Stimulated activated CD8-positive, alpha-beta memory T cell treated with anti-CD3 and anti-CD28 coated beads, Interleukin-2, amount 100 ng/mL, for 1 hour (primary cell): Measurements from ENCODE around the gene SPIN1.
"Not testable (repeated sequence)": the region's sequence is repeated elsewhere in the genome, so short reads cannot be mapped to it uniquely, and the experiment has no call there.

ENCODE experiments used
- DNase-seq, 2 donors: peaks; one replicate each; pipeline ENCODE4 v3.0.0-alpha.2; 2020; ENCODE audit warnings: low read depth in 2 of 2

The SPIN1 gene

DNA sequence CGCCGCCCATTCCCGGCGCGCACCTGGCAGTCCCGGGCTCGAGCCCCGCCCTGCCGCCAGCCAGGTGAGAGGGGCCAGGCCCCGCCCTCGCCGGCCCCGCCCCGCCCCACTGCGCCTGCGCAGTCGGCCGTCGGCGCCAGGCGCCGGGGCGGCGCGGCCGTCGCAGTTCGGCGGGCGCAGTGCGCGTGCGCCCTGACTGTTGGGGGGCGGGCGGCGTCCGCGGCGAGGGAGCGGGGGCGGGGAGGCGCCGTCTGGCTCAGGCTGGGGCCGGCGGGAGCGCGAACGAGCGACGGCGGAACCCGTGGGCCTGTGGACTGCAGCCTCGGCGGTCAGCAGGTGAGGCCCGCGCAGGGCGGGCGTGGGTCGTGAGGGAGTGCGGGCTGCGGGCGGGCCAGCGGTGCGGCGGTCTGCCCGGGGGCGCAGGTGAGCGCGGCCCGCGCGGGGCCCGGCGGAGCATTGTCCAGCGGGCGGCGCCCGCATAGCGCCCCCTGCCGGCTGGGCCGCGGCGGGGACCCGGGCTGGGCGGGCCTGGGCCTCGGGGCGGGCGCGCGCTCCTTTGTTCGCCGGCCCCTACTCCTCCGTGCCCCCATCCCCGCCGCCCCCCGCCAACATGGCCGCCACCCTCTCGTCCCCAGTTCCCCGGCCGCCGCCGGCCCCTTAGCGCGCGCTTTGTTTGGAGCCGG is at the start of gene SPIN1:
TSS of gene SPIN1 (plus strand) at position 242 of the 683 bp plus-strand sequence. CDS start 38,096 bp downstream, outside the sequence.
- peak; percentile 72 to 81 for DNase-seq

DNA sequence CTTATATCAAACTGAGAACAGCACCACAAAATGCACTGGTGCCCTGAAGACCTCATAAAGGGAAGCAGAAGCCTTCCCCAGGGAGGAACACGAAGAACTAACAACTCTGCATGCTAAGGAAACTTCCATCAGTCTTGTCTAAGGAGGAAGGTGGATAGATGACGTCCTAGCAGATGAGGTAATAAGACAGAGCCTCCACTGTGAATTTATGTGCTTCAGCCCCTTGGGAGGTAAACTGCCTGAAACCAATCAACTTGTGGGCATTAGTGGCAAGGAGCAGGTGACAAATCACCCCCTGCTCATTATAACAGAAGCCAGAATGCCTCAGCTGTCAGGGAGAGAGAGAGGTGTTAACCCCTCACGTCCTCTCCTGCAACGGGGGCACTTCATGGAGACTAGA is 48.9 kb upstream of the SPIN1 start:
- DNase-seq: no peak

DNA sequence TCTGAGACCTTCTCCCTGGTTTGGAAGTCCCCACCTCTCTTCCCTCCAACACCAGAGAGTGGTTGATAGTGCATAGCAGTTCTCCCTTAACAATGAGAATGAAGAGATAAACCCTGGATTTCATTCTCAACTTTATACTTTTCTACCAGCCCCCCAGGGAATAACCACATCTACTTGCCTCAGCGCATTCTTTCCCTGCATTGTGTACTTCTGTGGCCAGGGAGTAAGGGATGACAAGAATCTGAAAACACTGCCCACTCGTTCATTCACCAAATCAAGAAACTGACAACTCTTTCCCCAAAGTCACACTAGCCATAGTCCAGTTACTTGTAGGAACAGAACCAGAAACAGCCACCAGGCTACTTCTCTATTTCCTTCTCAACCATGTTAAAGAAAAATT is 46.0 kb upstream of the SPIN1 start:
- DNase-seq: no peak

DNA sequence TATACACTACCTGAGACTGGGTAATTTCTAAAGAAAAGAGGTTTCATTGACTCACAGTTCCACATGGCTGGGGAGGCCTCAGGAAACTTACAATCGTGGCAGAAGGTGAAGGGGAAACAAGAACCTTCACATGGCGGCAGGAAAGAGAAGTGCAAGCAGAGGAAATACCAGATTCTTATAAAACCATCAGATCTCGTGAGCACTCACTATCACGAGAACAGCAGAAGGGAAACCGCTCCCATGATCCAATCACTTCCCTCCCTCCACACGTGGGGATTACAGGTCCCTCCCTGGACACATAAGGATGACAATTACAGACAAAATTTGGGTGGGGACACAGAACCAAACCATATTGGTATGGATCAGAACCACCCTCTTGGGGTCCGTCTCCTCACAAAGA is 44.2 kb upstream of the SPIN1 start:
- DNase-seq: no peak

DNA sequence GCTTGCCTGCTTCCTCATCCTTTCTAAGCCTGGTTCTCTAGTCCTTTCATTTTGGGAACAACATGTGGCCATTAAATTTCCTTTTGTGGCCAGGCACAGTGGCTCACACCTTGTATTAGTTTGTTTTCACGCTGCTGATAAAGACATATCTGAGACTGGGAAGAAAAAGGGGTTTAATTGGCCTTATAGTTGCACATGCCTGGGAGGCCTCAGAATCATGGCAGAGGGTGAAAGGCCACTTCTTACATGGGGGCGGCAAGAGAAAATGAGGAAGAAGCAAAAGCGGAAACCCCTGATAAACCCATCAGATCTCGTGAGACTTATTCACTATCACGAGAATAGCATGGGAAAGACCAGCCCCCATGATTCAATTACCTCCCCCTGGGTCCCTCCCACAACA is 37.9 kb upstream of the SPIN1 start:
- DNase-seq: not testable (repeated sequence)

DNA sequence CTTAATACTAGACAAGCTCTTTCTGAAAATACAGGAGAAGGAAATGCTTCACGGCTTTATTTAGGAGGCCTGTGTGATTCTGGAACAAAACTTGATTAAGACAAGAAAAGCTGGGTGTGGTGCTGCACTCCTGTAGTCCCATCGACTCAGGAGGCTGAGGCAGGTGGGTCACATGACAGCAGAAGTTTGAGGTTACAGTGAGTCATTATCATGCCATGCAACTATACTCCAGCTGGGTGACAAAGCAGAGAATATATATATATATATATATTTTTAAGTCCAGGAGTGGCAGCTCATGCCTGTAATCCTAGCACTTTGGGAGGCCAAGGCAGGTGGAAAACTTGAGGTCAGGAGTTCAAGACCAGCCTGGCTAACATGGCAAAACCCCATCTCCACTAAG is 33.1 kb upstream of the SPIN1 start:
- no peak for DNase-seq

DNA sequence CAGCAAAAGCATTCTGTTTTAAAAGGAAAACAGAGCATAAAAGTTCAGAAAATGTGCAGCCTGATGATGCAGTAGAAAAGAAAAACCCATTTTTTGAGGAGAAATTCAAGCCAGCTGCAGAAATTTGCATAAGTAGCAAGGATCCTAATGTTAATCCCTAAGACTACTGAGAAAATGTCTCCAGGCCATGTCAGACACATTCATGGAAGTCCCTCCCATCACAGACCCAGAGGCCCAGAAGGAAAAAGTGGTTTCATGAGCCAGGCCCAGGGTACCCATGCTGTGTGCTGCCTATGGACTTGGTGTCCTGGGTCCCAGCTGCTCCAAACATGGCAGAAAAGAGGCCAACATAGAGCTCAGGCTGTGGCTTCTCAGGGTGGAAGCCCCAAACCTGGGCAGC is 31.0 kb upstream of the SPIN1 start:
- DNase-seq: not testable (repeated sequence)

DNA sequence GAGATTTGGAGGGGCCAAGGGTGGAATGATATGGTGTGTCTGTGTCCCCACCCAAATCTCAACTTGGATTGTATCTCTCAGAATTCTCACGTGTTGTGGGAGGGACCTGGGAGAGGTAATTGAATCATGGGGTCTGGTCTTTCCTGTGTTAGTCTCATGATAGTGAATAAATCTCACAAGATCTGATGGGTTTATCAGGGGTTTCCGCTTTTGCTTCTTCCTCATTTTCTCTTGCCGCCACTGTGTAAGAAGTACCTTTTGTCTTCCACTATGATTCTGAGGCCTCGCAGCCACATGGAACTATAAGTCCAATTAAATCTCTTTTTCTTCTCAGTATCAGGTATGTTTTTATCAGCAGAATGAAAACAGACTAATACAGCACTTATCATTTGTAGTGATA is 29.5 kb upstream of the SPIN1 start:
- no peak for DNase-seq

DNA sequence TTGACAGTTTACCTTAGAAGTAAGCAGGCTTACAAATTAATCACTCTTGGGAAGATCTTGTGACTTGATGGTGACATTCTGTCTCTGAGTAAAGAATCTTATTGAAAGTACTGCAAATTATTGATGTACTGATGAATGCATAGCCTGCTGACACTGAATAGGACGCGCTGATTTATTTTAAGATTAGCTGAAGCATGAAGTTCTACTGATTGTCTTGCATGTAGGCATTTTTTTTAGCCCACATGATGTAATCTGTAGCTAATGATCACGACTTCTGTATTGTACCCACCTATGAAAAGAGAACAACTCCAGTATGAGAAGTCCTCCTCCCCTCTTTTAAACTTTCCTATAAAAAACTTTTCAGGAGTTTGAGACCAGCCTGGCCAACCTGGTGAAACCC is 28.3 kb upstream of the SPIN1 start:
- DNase-seq: no peak

DNA sequence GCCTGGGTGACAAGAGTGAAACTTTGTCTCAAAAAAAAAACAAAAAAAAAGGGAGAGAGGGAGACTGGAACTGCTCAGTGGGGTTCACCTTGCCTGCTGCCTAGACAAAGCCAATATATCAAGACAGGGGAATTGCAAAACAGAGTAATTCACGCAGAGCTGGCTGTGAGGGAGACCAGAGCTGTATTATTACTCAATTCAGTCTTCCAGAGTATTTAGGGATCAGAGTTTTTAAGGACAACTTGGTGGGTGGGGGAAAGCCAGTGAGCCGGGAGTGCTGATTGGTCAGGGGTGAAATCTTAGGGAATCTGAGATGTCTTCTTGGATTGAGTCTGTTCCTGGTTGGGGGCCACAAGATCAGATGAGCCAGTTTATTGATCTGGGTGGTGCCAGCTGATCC is 25.6 kb upstream of the SPIN1 start:
- DNase-seq: no peak

DNA sequence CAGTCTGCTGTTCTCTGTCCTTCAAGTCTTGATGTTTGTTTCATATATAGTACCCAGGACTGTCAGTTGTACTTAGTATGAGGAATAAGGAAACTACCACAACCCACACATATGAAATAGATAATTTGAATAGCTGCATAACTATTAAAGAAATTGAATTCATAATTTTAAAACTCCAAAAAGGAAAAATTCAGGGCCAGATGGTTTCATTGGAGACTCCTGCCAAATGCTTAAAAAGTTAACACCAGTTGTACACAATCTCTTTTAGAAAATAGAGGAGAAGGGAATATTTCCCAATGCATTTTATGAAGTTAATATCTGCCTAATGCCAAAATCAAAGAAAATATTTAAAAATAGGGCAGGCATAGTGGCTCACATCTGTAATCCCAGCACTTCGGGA is 24.6 kb upstream of the SPIN1 start:
- no peak for DNase-seq

DNA sequence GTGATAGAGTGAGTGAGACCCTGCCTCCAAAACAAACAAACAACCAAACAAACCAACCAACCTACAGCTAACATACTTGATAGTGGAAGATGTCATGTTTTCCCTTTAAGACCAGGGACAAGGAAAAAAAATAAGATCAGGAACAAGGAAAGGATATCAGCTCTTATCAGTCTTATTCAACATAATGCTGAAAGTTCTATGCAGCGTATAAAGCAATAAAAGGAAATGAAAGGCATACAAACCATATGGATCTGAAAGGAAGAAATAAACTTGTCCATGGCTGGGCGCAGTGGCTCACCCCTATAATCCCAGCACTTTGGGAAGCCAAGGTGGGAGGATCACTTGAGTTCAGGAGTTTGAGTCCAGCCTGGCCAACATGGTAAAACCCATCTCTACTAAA is 23.5 kb upstream of the SPIN1 start:
- DNase-seq: no peak

DNA sequence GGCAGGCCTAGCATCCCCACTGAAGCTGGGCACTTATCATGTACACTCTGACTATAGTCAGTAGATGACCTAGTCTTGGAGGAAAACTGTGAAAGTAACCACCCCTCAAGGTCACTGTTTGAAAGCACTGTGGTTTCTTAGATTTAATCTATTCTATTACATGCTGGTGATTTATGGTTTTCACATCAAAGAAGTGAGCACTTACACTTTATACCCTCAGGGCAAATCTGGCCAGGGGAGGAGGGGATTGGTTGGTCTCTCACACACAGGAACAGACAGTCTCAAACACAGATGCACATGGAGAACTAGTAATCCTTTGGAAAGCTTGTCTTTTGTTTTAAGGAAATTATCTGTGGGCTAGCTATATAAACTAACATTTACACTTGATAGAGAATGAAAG is 17.9 kb upstream of the SPIN1 start:
- DNase-seq: no peak

DNA sequence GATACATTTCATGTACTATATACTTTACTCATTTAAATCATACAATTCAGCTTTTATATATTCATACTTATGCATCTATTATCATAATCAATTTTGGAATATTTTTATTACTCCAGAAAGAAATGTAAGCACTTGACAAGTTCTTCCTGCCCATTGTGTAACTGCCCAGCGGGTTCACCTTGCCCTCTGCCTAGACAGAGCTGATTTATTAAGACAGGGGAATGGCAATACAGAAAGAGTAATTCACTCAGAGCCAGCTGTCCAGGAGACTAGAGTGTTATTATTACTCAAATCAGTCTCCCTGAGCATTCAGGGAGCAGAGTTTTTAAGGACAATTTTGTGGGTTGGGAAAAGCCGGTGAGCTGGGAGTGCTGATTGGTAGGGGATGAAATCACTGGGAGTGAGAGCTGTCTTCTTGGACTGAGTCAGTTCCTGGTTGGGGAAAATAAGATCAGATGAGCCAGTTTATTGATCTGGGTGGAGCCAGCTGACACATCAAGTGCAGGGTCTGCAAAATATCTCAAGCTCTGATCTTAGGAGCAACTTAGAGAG is 16.1 kb upstream of the SPIN1 start:
- DNase-seq: no peak

DNA sequence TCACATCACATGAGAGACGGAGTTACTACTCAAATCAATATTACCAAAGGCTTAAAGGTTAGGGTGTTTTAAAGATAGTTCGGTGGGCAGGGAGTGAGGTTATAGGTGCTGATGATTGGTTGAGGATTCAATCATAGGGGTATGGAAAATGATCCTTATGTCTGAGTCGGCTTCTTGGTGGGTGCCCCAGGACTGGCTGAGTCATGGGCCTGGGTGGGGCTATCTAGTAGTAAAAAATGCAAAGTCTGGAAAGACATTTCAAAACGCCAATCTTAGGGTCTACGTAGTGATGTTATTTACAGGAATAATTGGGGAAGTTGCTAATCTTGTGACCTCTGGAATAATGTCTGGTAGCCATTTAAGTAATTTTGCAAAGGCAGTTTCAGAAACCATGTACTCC is 15.2 kb upstream of the SPIN1 start:
- no peak for DNase-seq

DNA sequence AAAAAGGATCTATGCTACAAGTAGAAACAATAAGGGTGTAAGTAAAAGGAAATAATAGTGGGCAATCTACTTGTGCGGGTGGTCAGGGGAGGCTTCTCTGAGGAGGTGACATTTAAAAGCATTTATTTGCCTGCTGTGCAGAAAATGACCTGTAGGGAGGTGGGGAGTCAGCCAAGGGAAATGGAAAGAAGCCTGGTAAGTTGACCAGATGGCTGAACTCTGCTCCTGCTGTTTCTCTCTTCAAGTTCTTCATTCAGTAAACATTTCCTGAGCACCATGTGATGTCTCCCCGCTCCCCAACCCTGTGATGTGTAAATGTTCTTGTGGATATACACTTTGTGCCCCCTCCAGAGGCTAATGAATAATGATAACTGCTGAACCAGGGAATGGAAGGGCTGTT is 9.9 kb upstream of the SPIN1 start:
- no peak for DNase-seq

DNA sequence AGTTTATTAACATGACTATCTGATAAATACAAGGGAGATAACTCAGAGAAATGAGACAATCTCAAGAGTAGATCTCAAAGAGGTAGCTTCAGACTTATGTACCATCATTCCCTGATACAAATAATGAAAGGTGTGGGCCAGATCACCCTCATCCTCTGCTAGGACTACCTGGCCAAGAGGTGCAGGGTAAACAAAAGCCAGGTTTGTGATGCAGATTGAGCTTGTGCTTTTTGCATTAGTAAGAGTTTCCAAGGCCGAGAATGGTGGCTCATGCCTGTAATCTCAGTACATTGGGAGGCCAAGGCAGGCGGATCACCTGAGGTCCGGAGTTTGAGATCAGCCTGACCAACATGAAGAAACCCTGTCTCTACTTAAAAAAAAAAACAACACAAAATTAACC is 8.9 kb upstream of the SPIN1 start:
- no peak for DNase-seq

DNA sequence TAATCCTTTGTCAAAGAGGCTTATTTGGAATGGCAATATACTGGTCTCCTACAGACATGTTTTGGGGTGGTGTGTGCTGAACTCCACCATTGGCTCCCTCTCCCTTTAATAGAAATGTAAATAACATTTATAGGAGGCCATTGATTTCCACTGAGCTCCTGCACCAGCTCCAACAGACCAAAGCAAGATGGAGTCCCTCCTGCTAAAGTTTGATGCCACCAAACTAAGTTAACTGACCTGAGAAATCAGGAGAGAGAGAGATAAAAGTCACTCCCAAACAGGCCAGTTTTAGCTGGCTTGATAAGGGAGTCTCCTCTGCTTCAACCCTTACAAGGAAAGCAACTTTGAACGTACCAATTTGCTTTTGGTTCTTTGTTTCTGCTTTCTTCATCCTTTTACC is 8.1 kb upstream of the SPIN1 start:
- no peak for DNase-seq

DNA sequence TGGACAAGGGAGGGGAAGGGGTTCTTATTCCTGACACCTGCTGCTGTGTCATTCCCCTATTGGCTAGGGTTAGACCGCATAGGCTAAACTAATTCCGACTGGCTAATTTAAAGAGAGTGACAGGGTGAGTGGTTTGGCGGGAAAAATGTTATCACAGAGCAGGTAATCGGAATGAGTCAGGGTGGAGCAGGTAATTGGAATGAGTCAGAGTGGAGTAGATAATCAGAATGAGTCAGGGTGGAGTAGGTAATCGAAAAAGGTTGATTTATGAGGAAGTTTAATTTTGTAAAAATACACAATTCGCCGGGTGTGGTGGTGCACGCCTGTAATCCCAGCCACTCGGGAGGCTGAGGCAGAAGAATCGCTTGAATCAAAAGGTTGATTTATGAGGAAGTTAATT is 6.9 kb upstream of the SPIN1 start:
- DNase-seq: not testable (repeated sequence)

DNA sequence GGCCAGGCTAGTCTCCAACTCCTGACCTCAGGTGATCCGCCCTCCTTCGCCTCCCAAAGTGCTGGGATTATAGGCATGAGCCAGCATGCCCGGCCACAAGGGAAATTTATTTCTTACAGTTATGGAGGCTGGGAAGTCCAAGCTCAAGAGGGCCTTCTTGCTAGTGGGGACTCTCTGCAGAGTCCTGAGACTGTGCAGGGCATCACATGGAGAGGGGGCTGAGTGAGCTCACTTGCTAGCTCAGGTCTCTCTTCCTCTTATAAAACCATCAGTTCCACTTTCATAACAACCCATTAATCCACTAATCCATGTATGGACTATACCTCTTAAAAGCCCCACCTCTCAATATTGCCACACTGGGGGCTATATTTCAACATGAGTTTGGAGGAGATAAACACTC is 5.1 kb upstream of the SPIN1 start:
- no peak for DNase-seq

DNA sequence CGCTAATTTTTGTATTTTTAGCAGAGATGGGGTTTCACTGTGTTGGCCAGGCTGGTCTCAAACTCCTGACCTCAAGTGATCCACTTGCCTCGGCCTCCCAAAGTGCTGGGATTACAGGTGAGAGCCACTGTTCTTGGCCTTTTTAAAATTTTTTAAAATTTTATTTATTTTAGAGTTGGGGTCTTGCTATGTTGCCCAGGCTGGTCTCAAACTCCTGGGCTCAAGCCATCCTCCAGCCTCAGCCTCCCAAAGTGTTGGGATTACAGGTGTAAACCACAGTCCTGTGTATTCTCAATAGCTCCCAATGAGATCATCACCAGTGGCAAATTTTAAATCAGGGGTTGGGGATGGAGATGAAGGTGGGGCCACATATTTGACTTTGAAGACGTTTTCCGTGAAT is 2.1 kb upstream of the SPIN1 start:
- not testable (repeated sequence) for DNase-seq

DNA sequence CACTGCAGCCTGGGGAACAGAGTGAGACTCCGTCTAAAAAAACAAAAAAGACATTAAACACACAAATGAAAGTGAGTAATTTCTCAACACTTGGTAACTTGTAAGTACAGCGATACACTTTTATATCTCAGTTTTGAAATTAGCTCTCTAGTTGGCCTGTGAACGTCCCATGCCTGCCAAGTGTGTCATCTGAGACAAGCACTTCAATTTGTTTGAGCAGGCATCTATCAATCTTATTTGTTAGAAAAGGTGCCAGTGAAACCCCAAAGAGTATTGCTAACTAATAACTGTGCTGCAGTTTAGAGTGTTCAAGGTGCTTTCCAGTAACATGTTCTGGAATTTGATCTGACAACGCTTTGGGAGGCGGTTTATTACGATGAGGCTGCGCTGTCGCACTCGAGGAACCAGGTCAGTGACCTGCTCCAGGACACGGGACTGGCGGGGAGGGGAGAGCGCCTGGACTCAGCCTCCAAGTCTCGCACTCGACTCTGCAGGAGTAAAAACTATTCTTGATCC is 1.1 kb upstream of the SPIN1 start:
- no peak for DNase-seq

DNA sequence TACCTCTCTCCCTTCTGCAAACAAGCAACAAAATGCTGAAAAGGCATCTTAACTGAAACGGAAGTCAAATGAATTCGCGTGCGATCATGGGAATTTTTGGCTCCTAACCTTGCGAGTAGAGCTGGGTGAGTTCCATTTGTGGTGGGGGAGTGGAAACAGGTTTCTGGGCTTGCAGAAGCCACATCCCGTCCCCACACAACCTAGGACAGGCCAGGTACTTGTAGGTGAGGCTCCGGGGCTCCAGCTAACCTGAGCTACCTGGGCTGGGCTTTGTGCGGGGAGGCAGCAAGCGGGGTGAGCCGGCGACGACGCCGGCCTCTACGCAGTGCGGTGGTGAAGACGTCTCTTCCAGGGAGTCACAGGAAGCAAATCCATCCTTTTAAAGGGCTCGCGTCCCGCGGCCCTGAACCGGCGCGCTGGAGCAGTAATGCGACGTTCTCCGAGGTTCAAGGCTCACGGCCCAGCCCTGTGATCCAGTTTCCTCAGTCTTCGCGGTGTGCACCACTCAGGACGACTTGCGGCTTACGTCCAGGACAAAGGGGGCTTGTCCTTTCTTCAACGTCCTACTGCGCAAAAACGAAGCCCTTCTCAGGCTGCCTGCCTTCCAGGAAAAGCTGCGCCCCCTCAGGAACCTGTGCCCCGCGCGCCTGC is 567 bp upstream of the SPIN1 start:
- DNase-seq: peak; percentile 4 to 8
